T-helper 2 cell treated with Interferon-gamma antibody and Interleukin-4, amounts not matched to agents 100 ng/mL and 5 ng/mL, for 36 hours (primary cell): ENCODE measurements around the gene CSF2RB. TPM values are rescaled to one million over a fixed set of nuclear protein-coding genes. Genes with fewer than 3 reads are reported as not detected.
"Not testable (repeated sequence)": the region's sequence is repeated elsewhere in the genome, so short reads cannot be mapped to it uniquely, and the experiment has no call there.

Source experiments
- intact Hi-C: fragments of 100-400 bp; cut with micrococcal nuclease; formaldehyde crosslinking; loops from one replicate; pipeline ENCODE4 v1.15.1; 2023
- total RNA-seq: library from RNA; stranded (reverse); gene quantifications from 2 replicates; pipeline ENCODE4 v1.2.3, GENCODE V29; 2022

The CSF2RB gene
- total RNA-seq, 1 donor from 2014 or later = 7.8 TPM

DNA sequence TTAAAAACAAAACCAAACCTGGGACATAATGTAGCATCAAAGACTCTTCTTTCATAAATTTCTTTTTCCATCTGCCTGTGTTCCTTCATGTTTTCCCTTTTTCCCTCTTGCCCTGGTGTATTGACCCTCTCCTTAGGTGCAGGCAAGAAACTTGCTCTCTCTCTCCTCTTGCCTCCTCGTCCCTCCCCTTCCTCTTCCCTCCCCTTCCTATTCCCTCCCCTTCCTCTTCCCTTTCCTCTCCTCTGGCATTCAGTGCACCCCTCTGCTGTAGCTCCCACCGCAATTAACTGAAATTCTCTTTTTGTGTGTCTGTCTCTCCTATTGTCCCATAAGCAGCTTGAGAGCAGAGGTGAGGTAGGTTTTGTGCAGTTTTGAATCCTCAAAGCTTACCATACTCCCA is 49.9 kb downstream of the CSF2RB start:
- intact Hi-C loops = no loop called here

GRCh38 chr22:36964106-36964505 is 50.7 kb downstream of the CSF2RB start:
- intact Hi-C loops = no loop called here

DNA sequence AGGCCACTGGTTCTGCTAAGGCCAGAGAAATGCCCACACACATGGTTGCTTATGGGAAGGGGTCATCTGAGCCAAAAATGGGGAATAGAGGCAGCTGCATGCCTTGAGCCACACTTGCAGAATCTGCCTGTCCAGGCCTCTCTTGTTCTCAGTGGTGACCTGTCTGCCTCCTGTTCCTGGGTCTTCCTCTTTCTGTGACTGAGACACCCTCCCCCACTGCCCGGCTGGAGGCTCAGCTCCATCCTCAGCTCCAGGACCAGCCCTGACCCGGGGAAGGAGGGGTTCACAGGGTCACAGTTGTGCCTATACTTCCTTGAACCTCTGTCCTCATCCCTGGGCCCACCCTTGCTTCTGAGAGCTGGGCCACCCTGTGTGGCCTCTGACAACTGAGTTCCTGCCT is 52.3 kb downstream of the CSF2RB start:
- intact Hi-C loops = no loop called here

GRCh38 chr22:36966851-36967540 is 53.6 kb downstream of the CSF2RB start:
- intact Hi-C loops = no loop called here

GRCh38 chr22:36968249-36968964 is 55.0 kb downstream of the CSF2RB start:
- intact Hi-C loops = no loop called here

DNA sequence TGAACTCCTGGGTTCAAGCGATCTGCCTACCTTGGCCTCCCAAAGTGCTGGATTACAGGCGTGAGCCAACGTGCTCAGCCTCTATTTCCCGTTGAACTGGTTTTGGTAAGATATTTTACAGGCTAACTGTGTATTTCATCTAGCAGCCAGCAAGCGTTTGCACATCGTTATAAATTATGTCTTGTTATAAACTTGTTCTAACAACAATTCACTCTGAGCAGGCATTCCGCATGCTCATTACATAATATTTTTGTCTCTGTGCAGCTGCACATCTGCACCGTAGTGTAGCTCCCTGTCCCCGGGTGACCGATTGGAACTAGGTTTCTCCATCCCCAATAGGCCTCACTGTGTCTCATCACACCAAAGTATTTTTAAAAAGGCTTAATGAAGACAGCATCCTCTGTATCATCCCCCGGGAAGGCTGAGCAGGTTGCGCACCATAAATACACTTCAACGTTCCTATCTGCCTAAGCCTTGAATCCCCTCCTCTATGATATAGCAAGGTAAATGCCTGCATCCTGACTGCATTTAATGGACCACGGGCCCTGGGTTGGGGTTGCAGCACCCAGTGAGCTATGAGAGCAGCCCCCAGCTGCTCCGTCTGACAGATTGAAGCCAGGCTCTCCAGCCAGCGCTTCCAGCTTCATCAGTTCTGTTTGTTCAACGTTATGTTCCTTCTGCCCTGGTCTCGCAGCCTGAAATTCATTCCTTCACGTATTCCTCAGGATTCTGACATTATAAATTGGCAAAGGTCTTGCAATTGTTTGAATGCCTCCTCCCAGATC is 58.1 kb downstream of the CSF2RB start:
- intact Hi-C loops = no loop called here

- intact Hi-C loops = loop anchor here (5.0 kb wide), 2 partner anchors 104 to 221 kb away; no protein-coding TSS in a partner anchor
These were observed 63.2 kb downstream of the CSF2RB start for GRCh38 chr22:36976606-36977005.

- intact Hi-C loops = loop anchor here (5.0 kb wide), 2 partner anchors 105 to 220 kb away; no protein-coding TSS in a partner anchor
These were observed 64.0 kb downstream of the CSF2RB start for GRCh38 chr22:36977401-36977861.

- intact Hi-C loops = loop anchor here (1.0 to 5.0 kb wide), 5 partner anchors 106 to 221 kb away; no protein-coding TSS in a partner anchor
These were observed 64.7 kb downstream of the CSF2RB start for GRCh38 chr22:36977947-36978660.

DNA sequence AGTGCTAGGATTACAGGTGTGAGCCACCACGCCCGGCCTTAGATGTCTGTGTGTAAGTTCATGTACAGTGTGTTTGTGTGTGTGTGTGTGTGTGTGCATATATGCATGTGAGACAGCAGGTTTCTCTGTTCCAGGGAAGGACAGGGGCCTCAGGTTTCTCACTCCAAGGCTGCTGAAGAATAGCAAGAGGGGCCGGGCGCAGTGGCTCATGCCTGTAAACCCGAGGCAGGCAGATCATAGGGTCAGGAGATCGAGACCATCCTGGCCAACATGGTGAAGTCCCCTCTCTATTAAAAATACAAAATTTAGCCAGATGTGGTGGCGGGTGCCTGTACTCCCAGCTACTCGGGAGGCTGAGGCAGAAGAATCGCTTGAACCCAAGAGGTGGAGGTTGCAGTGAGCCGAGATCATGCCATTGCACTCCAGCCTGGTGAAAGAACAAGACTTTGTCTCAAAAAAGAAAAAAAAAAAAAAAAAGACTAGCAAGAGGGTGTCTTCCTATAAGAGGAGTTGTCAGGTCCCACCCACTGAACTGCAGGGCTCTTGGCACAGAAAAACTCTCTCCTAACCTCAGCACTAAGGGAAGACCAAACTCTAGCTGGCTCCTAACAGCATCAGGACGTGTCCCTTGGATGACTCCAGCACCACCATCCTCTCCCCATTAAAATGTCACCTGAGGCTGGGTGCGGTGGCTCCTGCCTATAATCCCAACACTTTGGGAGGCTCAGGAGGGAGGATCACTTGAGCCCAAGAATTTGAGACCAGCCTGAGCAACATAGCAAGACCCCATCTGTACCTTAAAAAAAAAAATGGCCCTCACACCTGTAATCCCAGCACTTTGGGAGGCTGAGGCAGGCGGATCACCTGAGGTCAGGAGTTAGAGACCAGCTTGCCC is 65.8 kb downstream of the CSF2RB start:
- intact Hi-C loops = loop anchor here (5.0 kb wide), 2 partner anchors 107 to 218 kb away; no protein-coding TSS in a partner anchor

- intact Hi-C loops = no loop called here
These were observed 67.9 kb downstream of the CSF2RB start for GRCh38 chr22:36981247-36981775.

DNA sequence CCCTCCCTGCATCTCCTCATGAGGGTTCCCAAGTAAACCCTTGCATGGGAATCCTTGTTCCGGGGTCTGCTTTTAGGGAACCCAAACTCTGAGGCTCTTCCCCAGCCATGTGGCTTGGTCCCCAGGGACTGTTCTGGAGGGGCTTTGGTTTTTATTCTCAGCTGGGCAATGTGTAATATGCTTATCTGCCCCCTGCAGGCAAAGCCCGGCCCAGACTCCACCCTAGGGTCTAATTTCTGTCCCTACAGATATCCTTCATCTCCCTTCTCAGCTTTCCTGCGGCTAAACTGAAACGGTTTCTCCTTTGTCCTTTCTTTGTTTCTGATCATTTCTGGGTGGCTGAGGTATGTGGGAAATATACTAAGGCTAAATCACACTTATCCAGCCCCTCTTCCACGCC is 68.7 kb downstream of the CSF2RB start:
- intact Hi-C loops = no loop called here

DNA sequence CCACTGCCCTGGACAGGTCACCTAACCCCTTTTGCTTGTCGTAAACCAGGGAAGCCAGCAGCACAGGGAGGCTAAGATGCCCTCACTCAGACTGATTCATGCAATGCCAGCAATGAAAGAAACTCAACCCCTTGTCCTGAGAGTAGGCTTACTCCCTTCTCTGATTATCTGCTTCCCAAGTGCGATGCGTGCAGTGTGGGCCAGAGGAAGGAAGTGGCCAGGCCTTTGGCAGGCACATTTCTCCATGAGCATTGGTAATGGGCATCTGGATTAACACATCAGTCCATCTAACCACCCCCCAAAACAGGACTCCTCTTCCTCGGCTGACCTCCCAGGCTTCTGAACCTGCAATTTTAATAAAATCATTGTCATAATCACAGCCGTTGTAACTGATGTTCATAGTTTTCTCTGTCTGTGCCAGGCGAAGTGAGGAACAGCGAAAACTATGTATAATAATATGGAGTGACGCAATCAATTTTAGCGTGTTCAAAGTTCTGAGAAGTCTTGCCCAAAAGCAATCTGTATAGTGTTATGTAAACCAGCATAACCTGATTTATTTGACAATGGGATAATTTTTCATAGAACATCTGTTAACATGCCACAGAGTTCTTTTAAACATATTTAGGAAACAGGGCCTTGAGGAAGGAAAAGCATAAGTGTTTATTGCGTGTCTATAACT is 71.9 kb downstream of the CSF2RB start:
- intact Hi-C loops = no loop called here

GRCh38 chr22:36986242-36986821 is 72.9 kb downstream of the CSF2RB start:
- intact Hi-C loops = no loop called here

GRCh38 chr22:36988075-36988832 is 74.8 kb downstream of the CSF2RB start:
- intact Hi-C loops = no loop called here

GRCh38 chr22:36989012-36989411 is 75.6 kb downstream of the CSF2RB start:
- intact Hi-C loops = not testable (repeated sequence)
